HEK293 (cell line): ENCODE results near the gene CIDEB.

Source experiments
- CTCF ChIA-PET: fragments of 350-600 bp; formaldehyde crosslinking; extraction: SDS; loops from one replicate; lab custom pipeline; 2021; ENCODE audit warnings: antibody characterized with exemption; lab: Yijun Ruan, JAX
- POLR2A ChIA-PET: fragments of 300-600 bp; formaldehyde crosslinking; extraction: SDS; loops from one replicate; lab custom pipeline; 2020; ENCODE audit warnings: antibody characterized with exemption, inconsistent platforms; lab: Yijun Ruan, JAX
- H3K27ac ChIP-seq: fragments of 200-500 bp; sonication (Bioruptor generic); 2 replicates; pipeline ENCODE4 v1.5.1; 2014; ENCODE audit warnings: low read depth, low read length, control low read depth, inconsistent platforms; ENCODE audit errors: extremely low read depth
- H3K36me3 ChIP-seq, 2 experiments: fragments of 200-500 bp in 1 of 2; sonication (Bioruptor generic) in 1 of 2; 1 replicate in 1 of 2; 2 replicates in 1 of 2; pipeline ENCODE4 v1.5.1; 2014 to 2017; ENCODE audit warnings: inconsistent platforms in 2 of 2, low read length in 2 of 2; ENCODE audit not compliant: control insufficient read depth in 2 of 2, insufficient read depth in 1 of 2
- H3K4me1 ChIP-seq: fragments of 200-500 bp; sonication (Bioruptor generic); 2 replicates; pipeline ENCODE4 v1.5.1; 2014; ENCODE audit warnings: mild to moderate bottlenecking, low read length, inconsistent platforms; ENCODE audit not compliant: control insufficient read depth, insufficient read depth
- H3K4me3 ChIP-seq: 2 replicates; pipeline ENCODE4 v1.5.1; 2011; ENCODE audit warnings: low read depth, mild to moderate bottlenecking, control low read depth, low read length, moderate library complexity
- H3K9me3 ChIP-seq: fragments of 200-500 bp; sonication (Bioruptor generic); 2 replicates; pipeline ENCODE4 v1.5.1; 2014; ENCODE audit warnings: low read depth, low read length, inconsistent platforms; ENCODE audit not compliant: control insufficient read depth, insufficient read depth
- GLI4 ChIP-seq: fragments of 450-650 bp; formaldehyde crosslinking; IDR thresholded peaks from 2 replicates; pipeline ENCODE4 v1.5.1; 2016; ENCODE audit warnings: missing biosample characterization, missing genetic modification characterization
- IKZF3 ChIP-seq: fragments of 450-650 bp; IDR thresholded peaks from 2 replicates; pipeline ENCODE4 v1.5.0; 2018; ENCODE audit warnings: missing biosample characterization, mild to moderate bottlenecking, missing genetic modification characterization, moderate library complexity
- MZF1 ChIP-seq: fragments of 450-650 bp; formaldehyde crosslinking; IDR thresholded peaks from 2 replicates; pipeline ENCODE4 v1.5.1; 2017; ENCODE audit warnings: missing biosample characterization, missing genetic modification characterization, borderline replicate concordance
- ZFP41 ChIP-seq: fragments of 450-650 bp; formaldehyde crosslinking; IDR thresholded peaks from 2 replicates; pipeline ENCODE4 v1.5.1; 2016; ENCODE audit warnings: missing biosample characterization, missing genetic modification characterization, borderline replicate concordance
- ZNF140 ChIP-seq: fragments of 450-650 bp; formaldehyde crosslinking; IDR thresholded peaks from 2 replicates; pipeline ENCODE4 v1.5.1; 2016; ENCODE audit warnings: missing biosample characterization, missing genetic modification characterization
- ZNF174 ChIP-seq: fragments of 450-650 bp; formaldehyde crosslinking; IDR thresholded peaks from 2 replicates; pipeline ENCODE4 v1.5.0; 2017; ENCODE audit warnings: missing biosample characterization, mild to moderate bottlenecking, missing genetic modification characterization
- ZNF350 ChIP-seq: fragments of 450-650 bp; formaldehyde crosslinking; IDR thresholded peaks from 2 replicates; pipeline ENCODE4 v1.5.0; 2017; ENCODE audit warnings: missing biosample characterization, mild to moderate bottlenecking, missing genetic modification characterization
- ZNF423 ChIP-seq: fragments of 450-650 bp; formaldehyde crosslinking; IDR thresholded peaks from 2 replicates; pipeline ENCODE4 v1.5.1; 2016; ENCODE audit warnings: missing biosample characterization, missing genetic modification characterization
- ZNF473 ChIP-seq: fragments of 450-650 bp; formaldehyde crosslinking; IDR thresholded peaks from 2 replicates; pipeline ENCODE4 v1.5.1; 2017; ENCODE audit warnings: missing biosample characterization, missing genetic modification characterization
- ZNF510 ChIP-seq: fragments of 450-650 bp; formaldehyde crosslinking; IDR thresholded peaks from 2 replicates; pipeline ENCODE4 v1.5.1; 2018; ENCODE audit warnings: mild to moderate bottlenecking, missing genetic modification characterization, missing biosample characterization; ENCODE audit not compliant: insufficient replicate concordance
- ZNF629 ChIP-seq: fragments of 450-650 bp; formaldehyde crosslinking; IDR thresholded peaks from 2 replicates; pipeline ENCODE4 v1.5.1; 2017; ENCODE audit warnings: missing biosample characterization, missing genetic modification characterization
- ZNF654 ChIP-seq: fragments of 450-650 bp; formaldehyde crosslinking; IDR thresholded peaks from 2 replicates; pipeline ENCODE4 v1.5.1; 2016; ENCODE audit warnings: low read depth, missing biosample characterization, missing genetic modification characterization
- TF ChIP-seq, protein P1 (sequence below): fragments of 450-650 bp; formaldehyde crosslinking; IDR thresholded peaks from 2 replicates; pipeline ENCODE4 v1.5.1; 2016; ENCODE audit warnings: missing biosample characterization, missing genetic modification characterization
- TF ChIP-seq, protein P2 (sequence below): fragments of 450-650 bp; formaldehyde crosslinking; IDR thresholded peaks from 2 replicates; pipeline ENCODE4 v1.5.1; 2016; ENCODE audit warnings: missing biosample characterization, missing genetic modification characterization
- TF ChIP-seq, protein P3 (sequence below): fragments of 450-650 bp; formaldehyde crosslinking; IDR thresholded peaks from 2 replicates; pipeline ENCODE4 v1.5.1; 2017; ENCODE audit warnings: missing biosample characterization, missing genetic modification characterization
- TF ChIP-seq, protein P4 (sequence below): fragments of 450-650 bp; formaldehyde crosslinking; IDR thresholded peaks from 2 replicates; pipeline ENCODE4 v1.5.1; 2016; ENCODE audit warnings: missing biosample characterization, missing genetic modification characterization, borderline replicate concordance
- TF ChIP-seq, protein P5 (sequence below): fragments of 450-650 bp; formaldehyde crosslinking; IDR thresholded peaks from 2 replicates; pipeline ENCODE4 v1.5.0; 2017; ENCODE audit warnings: missing biosample characterization, missing genetic modification characterization, borderline replicate concordance
- TF ChIP-seq, protein P6 (sequence below): fragments of 450-650 bp; formaldehyde crosslinking; IDR thresholded peaks from 2 replicates; pipeline ENCODE4 v1.5.1; 2016; ENCODE audit warnings: missing biosample characterization, missing genetic modification characterization

The CIDEB gene

DNA sequence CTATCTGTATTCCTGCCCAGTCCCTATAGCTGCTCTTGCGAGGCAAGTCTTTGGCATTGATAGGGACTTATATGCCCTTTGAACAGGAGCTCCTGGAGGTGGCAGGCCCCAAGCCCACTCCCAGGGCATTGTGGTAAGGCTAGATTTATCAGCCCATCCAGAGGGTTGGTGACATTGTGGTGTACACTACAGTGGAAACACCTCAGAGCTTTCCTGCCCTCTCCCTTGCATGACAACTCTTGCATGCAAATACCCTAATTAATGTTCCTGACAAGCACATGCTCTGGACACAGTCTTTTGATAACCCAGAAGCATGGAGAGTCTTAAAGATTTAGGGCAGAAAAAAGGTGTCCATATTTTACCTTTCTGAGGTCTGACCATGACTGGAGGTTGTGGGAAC, 32.8 kb upstream of the CIDEB start:
- no peak overlapping the region for H3K27ac ChIP-seq
- no peaks in the 10 kb centered on the region for H3K4me1 ChIP-seq
- H3K36me3 ChIP-seq = no peaks in the 10 kb centered on the region
- POLR2A ChIA-PET = no interaction called here
- TF ChIP-seq, protein P1, sequence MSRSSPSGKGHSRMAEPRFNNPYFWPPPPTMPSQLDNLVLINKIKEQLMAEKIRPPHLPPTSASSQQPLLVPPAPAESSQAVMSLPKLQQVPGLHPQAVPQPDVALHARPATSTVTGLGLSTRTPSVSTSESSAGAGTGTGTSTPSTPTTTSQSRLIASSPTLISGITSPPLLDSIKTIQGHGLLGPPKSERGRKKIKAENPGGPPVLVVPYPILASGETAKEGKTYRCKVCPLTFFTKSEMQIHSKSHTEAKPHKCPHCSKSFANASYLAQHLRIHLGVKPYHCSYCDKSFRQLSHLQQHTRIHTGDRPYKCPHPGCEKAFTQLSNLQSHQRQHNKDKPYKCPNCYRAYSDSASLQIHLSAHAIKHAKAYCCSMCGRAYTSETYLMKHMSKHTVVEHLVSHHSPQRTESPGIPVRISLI = no peak
- TF ChIP-seq, protein P2, sequence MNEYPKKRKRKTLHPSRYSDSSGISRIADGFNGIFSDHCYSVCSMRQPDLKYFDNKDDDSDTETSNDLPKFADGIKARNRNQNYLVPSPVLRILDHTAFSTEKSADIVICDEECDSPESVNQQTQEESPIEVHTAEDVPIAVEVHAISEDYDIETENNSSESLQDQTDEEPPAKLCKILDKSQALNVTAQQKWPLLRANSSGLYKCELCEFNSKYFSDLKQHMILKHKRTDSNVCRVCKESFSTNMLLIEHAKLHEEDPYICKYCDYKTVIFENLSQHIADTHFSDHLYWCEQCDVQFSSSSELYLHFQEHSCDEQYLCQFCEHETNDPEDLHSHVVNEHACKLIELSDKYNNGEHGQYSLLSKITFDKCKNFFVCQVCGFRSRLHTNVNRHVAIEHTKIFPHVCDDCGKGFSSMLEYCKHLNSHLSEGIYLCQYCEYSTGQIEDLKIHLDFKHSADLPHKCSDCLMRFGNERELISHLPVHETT = no peak
- TF ChIP-seq ZNF510 (tag by site-specific recombination) (no peak), ZNF654 (tag by site-specific recombination) (no peak), ZNF350 (no peak), MZF1 (no peak), ZNF629 (tag by site-specific recombination) (no peak)
- TF ChIP-seq, protein P3, sequence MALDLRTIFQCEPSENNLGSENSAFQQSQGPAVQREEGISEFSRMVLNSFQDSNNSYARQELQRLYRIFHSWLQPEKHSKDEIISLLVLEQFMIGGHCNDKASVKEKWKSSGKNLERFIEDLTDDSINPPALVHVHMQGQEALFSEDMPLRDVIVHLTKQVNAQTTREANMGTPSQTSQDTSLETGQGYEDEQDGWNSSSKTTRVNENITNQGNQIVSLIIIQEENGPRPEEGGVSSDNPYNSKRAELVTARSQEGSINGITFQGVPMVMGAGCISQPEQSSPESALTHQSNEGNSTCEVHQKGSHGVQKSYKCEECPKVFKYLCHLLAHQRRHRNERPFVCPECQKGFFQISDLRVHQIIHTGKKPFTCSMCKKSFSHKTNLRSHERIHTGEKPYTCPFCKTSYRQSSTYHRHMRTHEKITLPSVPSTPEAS = no peak
- TF ChIP-seq, protein P4, sequence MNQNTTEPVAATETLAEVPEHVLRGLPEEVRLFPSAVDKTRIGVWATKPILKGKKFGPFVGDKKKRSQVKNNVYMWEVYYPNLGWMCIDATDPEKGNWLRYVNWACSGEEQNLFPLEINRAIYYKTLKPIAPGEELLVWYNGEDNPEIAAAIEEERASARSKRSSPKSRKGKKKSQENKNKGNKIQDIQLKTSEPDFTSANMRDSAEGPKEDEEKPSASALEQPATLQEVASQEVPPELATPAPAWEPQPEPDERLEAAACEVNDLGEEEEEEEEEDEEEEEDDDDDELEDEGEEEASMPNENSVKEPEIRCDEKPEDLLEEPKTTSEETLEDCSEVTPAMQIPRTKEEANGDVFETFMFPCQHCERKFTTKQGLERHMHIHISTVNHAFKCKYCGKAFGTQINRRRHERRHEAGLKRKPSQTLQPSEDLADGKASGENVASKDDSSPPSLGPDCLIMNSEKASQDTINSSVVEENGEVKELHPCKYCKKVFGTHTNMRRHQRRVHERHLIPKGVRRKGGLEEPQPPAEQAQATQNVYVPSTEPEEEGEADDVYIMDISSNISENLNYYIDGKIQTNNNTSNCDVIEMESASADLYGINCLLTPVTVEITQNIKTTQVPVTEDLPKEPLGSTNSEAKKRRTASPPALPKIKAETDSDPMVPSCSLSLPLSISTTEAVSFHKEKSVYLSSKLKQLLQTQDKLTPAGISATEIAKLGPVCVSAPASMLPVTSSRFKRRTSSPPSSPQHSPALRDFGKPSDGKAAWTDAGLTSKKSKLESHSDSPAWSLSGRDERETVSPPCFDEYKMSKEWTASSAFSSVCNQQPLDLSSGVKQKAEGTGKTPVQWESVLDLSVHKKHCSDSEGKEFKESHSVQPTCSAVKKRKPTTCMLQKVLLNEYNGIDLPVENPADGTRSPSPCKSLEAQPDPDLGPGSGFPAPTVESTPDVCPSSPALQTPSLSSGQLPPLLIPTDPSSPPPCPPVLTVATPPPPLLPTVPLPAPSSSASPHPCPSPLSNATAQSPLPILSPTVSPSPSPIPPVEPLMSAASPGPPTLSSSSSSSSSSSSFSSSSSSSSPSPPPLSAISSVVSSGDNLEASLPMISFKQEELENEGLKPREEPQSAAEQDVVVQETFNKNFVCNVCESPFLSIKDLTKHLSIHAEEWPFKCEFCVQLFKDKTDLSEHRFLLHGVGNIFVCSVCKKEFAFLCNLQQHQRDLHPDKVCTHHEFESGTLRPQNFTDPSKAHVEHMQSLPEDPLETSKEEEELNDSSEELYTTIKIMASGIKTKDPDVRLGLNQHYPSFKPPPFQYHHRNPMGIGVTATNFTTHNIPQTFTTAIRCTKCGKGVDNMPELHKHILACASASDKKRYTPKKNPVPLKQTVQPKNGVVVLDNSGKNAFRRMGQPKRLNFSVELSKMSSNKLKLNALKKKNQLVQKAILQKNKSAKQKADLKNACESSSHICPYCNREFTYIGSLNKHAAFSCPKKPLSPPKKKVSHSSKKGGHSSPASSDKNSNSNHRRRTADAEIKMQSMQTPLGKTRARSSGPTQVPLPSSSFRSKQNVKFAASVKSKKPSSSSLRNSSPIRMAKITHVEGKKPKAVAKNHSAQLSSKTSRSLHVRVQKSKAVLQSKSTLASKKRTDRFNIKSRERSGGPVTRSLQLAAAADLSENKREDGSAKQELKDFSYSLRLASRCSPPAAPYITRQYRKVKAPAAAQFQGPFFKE (tag by site-specific recombination) = no peak
- TF ChIP-seq, protein P5, sequence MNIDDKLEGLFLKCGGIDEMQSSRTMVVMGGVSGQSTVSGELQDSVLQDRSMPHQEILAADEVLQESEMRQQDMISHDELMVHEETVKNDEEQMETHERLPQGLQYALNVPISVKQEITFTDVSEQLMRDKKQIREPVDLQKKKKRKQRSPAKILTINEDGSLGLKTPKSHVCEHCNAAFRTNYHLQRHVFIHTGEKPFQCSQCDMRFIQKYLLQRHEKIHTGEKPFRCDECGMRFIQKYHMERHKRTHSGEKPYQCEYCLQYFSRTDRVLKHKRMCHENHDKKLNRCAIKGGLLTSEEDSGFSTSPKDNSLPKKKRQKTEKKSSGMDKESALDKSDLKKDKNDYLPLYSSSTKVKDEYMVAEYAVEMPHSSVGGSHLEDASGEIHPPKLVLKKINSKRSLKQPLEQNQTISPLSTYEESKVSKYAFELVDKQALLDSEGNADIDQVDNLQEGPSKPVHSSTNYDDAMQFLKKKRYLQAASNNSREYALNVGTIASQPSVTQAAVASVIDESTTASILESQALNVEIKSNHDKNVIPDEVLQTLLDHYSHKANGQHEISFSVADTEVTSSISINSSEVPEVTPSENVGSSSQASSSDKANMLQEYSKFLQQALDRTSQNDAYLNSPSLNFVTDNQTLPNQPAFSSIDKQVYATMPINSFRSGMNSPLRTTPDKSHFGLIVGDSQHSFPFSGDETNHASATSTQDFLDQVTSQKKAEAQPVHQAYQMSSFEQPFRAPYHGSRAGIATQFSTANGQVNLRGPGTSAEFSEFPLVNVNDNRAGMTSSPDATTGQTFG (tag by site-specific recombination) = no peak
- CTCF ChIA-PET = interaction anchor here (0.7 to 2.2 kb wide), 4 partner anchors 10 to 96 kb away, joined by 3 to 10 read pairs (median 4); no protein-coding TSS in a partner anchor
- no peaks in the 10 kb centered on the region for H3K9me3 ChIP-seq
- no peak overlapping the region for H3K4me3 ChIP-seq

DNA sequence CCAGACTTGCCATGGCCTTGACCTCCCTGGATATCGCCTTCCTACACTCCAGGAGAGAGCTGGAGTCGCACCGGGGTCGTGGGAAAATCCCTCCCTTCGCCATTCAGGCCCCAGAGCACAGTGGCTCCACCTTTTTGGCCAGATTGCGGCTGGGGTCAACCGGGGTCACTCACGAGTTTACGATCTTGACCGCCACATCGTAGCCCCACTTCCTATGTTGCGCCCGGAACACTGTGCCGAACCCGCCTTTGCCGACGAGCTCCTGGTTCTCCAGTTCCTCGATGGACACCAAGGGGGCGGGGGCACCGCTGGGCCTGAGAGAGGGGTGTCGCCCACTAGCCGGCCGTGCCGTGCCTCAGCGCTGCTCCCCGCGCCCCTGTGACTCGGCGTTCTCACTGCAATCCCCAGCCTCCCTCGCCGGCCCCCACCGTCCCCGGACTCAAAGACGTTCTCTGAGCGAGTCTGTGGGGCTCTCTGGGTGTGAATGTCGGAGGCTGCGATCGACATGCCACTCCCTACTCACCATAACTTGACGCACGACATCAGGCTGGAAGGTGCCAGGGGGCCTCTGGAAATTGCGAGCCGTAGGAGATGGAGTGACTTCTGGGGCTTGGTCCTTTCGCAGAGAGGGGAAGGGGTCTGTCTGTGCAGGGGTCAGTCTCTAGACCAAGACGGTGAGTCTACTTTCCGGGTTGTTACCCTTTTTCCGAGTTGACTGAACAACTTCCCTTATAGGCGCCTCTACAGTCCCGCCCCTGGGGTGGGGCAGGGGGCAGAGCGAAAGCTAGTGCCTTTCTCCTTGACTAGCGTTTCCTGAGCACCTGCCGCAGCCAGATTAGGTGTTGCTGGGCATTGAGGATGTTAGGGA, 31.7 kb upstream of the CIDEB start, which contains the start of gene RIPK3:
Gene RIPK3 (minus strand): TSS at position 708 of the 868 bp plus-strand sequence. CDS start 165 bp downstream, at position 543.
- ChIA-PET POLR2A (no interaction called here), CTCF (interaction anchor here (0.7 to 16.9 kb wide), 6 partner anchors 18 to 97 kb away, joined by 3 to 468 read pairs (median 4); partner anchors contain the start of genes CBLN3 and KHNYN)
- Histone ChIP-seq H3K4me1 (no peaks in the 10 kb centered on the region), H3K27ac (no peak within 1 kb of the TSS), H3K9me3 (no peaks in the 10 kb centered on the region), H3K4me3 (no peak within 1 kb of the TSS), H3K36me3 (no peaks in the 10 kb centered on the region)
- no peak for TF ChIP-seq ZNF140
- no peak for TF ChIP-seq IKZF3 (tag by site-specific recombination)
- TF ChIP-seq ZNF473 (tag by site-specific recombination) = no peak
- no peak for TF ChIP-seq ZNF174 (tag by site-specific recombination)
- TF ChIP-seq GLI4 = no peak
- no peak for TF ChIP-seq ZNF423
- TF ChIP-seq ZFP41 (tag by site-specific recombination) = no peak
- TF ChIP-seq, protein P6, sequence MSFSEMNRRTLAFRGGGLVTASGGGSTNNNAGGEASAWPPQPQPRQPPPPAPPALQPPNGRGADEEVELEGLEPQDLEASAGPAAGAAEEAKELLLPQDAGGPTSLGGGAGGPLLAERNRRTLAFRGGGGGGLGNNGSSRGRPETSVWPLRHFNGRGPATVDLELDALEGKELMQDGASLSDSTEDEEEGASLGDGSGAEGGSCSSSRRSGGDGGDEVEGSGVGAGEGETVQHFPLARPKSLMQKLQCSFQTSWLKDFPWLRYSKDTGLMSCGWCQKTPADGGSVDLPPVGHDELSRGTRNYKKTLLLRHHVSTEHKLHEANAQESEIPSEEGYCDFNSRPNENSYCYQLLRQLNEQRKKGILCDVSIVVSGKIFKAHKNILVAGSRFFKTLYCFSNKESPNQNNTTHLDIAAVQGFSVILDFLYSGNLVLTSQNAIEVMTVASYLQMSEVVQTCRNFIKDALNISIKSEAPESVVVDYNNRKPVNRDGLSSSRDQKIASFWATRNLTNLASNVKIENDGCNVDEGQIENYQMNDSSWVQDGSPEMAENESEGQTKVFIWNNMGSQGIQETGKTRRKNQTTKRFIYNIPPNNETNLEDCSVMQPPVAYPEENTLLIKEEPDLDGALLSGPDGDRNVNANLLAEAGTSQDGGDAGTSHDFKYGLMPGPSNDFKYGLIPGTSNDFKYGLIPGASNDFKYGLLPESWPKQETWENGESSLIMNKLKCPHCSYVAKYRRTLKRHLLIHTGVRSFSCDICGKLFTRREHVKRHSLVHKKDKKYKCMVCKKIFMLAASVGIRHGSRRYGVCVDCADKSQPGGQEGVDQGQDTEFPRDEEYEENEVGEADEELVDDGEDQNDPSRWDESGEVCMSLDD (tag by site-specific recombination) = no peak
